Left hindlimb (tissue), 1 donor: ENCODE results near the gene RNF214.

Source experiments
- DNase-seq: peaks from one replicate; pipeline ENCODE4 v3.0.0-alpha.2; 2018

Gene RNF214

DNA sequence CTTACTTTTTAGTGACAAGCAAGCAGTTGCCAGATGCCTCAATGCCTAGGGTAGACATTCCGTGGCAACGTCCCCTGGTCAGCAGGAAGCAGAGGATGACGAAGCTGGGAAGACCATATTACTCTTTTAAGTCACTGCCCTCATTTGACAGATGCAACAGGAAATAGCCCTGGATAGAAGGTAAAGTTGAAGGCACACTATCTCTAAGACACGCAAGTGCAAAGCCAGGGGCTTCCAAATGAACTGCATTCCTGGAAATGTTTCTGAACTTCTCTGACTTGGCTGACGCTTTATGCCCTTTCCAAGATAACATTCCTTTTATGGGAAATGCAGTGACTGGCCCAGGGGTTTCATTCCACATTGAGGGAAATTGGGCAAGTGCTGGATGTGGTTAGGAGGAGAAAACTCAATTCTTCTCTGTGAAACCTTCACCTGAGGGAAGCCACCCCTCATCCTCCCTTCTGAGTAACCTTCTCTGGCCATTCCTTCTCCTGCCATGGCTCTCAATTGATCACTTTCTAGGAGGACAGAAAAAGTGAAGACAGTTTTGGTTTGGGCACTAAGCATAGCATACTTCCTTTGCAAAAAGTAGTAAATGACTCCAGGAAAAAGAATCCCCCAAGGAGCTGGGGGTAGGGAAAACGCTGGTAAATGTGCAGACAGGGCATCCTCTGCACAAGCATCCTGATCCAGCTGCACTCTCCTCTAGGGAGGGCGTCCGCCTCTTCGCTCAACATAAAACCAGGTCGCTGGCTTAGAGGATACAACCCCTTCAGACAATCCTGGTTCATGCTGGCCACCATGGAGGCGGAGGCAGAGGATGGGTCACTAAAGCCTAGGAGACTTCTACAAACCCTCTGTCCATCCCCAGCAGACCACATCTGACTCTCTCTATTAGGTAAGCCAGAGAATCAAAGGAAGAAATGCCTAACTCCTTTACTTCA is 15.1 kb upstream of the RNF214 start:
- DNase-seq: no peak

- DNase-seq: no peak
Measured at GRCh38 chr11:117218133-117218915, 14.1 kb upstream of the RNF214 start.

GRCh38 chr11:117219001-117219400 is 13.5 kb upstream of the RNF214 start:
- no peak for DNase-seq

DNA sequence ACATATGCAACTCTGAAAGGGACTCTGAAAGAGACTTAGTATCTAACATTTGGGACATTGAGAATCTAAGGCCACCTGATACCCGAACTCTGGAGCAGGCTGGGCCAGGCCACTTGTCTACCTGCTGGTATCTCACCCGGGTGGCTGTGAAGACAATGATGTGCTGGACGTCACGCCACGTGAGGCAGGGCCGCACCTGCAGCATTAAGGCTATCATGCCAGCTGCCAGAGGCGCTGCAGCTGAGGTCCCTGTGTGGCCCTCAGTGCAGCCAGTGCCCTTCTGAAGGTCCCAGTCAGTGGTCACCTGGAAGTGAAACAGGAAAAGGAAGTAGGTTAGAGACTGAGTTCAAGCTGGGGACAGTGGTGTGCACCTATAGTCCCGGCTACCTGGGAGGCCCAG is 13.0 kb upstream of the RNF214 start:
- no peak for DNase-seq

DNA sequence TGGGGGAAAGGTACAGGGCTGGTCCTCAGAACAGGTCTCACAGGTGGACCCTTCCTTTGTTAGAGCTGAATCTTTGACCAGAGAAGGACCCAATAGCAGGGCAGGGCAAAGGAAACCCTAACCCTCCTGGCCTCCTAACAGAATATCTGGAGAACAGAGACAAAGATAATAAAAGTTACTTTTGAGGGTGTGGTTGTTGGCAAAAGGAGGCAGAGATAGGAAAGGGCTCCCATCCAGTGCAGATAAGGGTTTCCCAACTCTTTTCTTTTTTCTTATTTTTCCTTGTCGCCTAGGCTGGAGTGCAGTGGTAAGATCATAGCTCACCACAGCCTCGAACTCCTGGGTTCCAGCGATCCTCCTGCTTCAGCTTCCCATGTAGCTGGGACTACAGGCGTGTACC is 12.5 kb upstream of the RNF214 start:
- no peak for DNase-seq

GRCh38 chr11:117220568-117220967 is 11.9 kb upstream of the RNF214 start:
- DNase-seq: peak; percentile 84

GRCh38 chr11:117220999-117221774 is 11.3 kb upstream of the RNF214 start:
- DNase-seq: peak; percentile 77

- DNase-seq: peak; percentile 83
Measured at GRCh38 chr11:117221775-117222517, 10.5 kb upstream of the RNF214 start.

GRCh38 chr11:117222991-117223740 is 9.3 kb upstream of the RNF214 start:
- no peak for DNase-seq

DNA sequence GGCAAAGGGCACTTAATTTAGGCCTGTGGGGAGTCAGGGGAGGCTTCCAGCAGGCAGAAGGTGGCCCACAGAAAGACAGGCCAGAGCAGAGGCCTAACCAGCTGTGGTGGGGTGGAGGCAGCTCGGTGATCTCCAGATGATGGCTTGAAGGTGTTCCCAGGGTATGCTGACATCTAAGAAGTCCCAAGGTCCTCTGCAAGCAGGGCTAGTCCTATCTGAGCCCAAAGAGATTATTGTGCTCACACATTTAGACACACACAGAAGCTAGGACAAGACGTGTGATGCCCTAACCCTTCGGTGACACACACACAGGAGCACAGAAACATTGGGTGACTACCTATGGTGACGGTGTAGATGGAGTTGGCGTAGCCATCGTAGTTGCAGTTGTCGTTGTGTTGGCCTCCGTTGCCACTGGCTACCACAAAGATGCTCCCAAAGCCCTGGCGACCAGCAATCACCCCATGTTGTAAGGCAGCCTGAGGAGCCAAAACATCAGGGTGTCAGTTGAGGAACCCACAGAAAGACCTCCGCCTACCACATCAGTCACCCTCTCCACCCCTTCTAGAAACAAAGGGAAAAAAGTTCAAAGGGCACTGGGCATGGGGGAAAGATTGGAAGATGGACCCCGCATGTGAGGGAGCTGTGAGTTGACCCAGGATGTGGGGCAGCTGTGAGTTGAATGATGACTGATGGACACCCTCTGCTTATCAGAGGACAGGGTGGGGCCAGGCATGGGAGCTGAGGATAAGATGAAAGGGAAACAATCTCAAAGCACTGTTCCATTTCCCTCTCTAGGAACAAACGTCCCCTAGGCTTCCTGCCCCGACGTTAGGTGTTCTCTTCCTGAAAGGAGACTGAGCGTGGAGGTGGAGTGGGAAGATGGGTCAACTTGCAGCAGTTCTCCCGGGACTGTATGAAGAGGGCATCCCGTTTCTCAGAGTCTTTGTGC is 8.5 kb upstream of the RNF214 start:
- DNase-seq: no peak

GRCh38 chr11:117225553-117226170 is 6.8 kb upstream of the RNF214 start:
- no peak for DNase-seq

DNA sequence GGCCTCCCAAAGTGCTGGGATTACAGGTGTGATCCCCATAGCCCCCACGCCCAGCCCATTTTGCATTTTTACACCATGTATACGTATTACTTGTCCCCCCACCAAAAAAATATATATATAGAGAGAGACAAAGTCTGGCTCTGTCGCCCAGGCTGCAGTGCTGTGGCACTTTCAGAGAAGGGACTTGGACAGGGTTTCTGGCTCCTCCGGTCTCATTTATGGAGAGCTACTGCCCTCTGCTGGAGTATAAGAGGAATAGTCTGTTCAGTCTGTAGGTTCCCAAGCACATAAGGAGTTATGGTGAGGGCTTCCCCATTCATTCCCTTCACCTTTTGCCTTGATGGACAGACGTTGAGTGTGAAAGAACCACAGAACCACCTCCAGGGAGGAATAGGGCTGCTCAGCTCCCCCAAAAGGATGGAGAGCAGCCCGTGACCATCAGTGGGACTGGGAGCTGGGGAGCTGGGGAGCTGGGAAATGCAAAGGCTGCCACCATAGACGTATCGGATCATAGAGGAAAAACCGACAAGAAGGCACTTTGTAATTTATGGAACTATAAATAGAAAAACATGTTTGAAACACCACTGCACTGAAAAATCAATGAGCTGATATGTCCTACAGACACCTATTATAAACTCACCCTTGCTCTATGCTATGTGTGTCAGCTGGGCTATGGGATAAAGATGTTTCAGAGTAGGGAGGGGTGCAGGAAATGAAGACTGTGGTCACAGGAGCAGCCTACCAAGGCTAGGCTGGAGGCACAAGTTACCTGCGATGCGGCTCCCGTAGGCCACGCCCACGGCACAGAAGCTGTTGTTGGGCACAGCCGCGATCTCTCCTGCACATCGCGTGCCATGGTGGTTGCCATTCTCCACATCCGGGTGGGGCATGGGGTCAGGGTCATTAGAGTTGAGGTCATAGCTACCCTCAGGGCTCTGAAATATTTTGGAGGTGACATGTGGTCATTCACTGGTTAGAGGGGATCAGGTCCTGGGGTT is 5.8 kb upstream of the RNF214 start:
- DNase-seq: peak; percentile 69

DNA sequence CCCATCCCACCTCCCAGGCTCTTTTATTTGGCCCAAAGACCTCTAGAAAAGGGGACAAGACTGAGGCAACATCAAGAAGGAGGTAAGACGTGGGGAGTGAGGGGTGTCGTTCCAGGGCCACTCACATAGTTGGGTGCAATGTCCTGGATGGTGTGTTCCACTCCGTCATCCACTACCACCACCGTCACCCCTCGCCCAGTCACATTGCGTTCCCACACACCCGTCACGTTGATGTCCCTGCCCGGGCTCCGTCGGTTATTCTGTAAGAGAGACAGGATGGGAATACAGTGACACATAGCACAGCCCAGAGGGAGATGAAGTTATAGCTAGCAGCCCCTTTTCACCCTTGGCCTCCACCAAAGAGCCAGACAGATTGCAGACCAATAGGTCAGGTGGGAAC is 4.4 kb upstream of the RNF214 start:
- DNase-seq: no peak

GRCh38 chr11:117229411-117229810 is 3.1 kb upstream of the RNF214 start:
- no peak for DNase-seq

DNA sequence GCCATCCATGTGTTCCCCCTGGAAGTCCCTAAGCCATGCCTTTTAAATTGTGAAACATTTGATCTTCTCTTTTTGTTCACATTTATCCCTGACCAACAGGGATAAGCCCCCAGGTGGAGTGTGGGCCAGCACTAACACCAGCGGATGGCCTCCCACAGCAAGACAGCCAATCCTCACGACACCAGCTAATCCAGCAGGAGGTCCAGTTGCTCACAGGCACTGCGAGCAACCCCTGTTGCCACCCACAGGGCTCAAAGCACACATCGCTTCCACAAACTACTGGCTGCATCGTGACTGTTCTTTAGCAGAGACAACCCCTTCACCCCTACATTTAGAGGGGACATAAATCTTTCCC is 2.6 kb upstream of the RNF214 start:
- no peak for DNase-seq

DNA sequence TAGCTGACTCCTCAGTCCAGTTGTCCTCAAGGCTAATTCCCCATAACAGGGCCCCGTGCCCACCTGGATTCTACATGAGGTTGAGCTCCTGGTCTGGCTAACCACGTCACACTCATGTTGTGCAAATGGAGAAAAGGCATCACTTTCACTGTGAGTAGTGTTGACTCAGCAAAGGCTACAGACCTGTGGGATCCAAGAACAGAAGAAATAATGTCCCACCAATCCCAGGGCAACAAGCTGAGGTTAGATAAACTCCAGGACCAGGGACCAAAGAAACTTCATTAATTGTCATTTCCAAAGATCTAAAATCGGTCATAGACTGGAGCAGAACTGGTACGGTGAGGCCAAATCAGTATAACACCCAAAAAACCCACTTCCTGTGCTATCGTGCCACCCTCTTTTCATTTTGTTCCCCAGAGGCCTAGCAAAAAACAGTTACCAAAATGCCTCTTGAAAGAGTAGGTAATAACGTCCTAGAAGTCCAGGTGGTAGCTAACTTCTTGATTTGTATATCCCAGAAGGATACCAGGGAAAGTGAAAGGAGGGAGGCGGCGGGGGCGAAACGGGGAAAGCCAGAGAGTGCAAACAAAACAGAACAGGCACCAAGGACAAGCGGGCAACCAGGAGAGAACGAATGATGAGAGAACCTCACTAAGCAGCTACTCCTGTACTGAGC is 2.0 kb upstream of the RNF214 start:
- no peak for DNase-seq

DNA sequence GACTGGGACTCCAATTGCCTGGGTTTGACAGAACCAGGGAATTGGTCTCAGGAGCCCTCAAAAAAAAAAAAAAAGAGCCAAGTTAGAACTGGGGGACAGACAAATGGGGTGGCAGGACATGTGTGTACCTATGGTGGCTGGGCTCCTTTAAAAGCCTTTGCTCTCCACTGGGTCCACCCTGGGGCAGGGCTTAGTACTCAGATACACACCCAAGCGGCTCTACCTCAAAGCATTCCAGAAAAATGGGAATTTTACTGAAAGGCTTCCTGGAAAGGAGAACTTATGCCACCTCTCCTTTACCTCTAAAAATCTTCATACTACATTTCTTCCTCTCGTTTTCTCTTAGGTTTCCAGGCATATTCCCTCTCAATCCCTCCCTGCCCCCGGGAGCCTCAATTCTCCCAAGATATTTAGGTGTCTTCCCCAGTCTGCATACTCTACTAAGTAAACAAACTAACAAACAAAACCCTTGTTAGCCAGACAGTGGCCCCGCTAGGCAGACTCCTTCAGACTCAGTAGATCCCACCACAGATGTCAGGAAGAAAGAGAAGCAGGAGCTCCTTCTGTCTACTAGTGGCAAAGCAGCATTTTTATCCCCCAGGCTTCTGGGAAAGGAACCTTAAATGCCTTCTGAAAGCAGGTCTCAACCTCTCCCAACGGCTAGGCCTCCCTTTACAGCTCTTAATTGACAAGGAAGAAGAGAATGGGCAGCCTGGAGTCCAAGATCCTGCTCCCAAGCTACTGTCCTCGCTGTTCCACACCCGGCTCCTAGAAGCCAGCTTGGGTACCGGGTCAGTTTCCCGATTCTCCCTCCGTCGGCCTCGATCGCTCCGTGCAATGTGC is 1.3 kb upstream of the RNF214 start:
- DNase-seq: no peak

GRCh38 chr11:117231842-117232091 is 704 bp upstream of the RNF214 start, which contains the start of gene PCSK7:
TSS of gene PCSK7 (minus strand) at chr11:117232073. CDS start at chr11:117229844, 2,229 bp downstream.
- no peak for DNase-seq
